SK-N-SH treated with all-trans-retinoic acid at 6 μM for 48 hours (cell line): Measurements from ENCODE around the gene EPHA4.

Experiments
- ATAC-seq: fragments of 200-7000 bp; cut with Tn5 transposase; 3 replicates; pipeline ENCODE4 v1.9.1; 2020; ENCODE audit warnings: mild to moderate bottlenecking, moderate library complexity
- ARNTL ChIP-seq: fragments of 450-650 bp; formaldehyde crosslinking; IDR thresholded peaks from 2 replicates; pipeline ENCODE4 v1.5.0; 2020; ENCODE audit warnings: low read depth, mild to moderate bottlenecking, moderate library complexity, borderline replicate concordance
- BACH2 ChIP-seq: fragments of 250-450 bp; sonication (Bioruptor Pico); IDR thresholded peaks from 2 replicates; pipeline ENCODE4 v1.9.0; 2021; ENCODE audit warnings: mild to moderate bottlenecking, borderline replicate concordance
- CSDC2 ChIP-seq: fragments of 250-450 bp; sonication (Bioruptor Pico); IDR thresholded peaks from 2 replicates; pipeline ENCODE4 v1.5.0; 2020; ENCODE audit warnings: mild to moderate bottlenecking, moderate library complexity
- ESRRG ChIP-seq: fragments of 250-450 bp; sonication (Bioruptor Pico); IDR thresholded peaks from 2 replicates; pipeline ENCODE4 v1.6.1; 2021; ENCODE audit warnings: mild to moderate bottlenecking
- OSR1 ChIP-seq: fragments of 250-450 bp; sonication (Bioruptor Pico); IDR thresholded peaks from 2 replicates; pipeline ENCODE4 v1.8.0; 2022; ENCODE audit warnings: moderate library complexity, mild to moderate bottlenecking, inconsistent platforms
- PATZ1 ChIP-seq: fragments of 250-450 bp; sonication (Bioruptor Pico); IDR thresholded peaks from 2 replicates; pipeline ENCODE4 v1.8.0; 2020; ENCODE audit warnings: mild to moderate bottlenecking, moderate library complexity, borderline replicate concordance
- POU6F1 ChIP-seq: fragments of 250-450 bp; sonication (Bioruptor Pico); IDR thresholded peaks from 2 replicates; pipeline ENCODE4 v1.8.0; 2021; ENCODE audit warnings: low read depth, mild to moderate bottlenecking, moderate library complexity, borderline replicate concordance
- PPARA ChIP-seq: fragments of 250-450 bp; sonication (Bioruptor Pico); IDR thresholded peaks from 2 replicates; pipeline ENCODE4 v1.5.0; 2020; ENCODE audit warnings: mild to moderate bottlenecking, borderline replicate concordance
- SNAI2 ChIP-seq: fragments of 250-450 bp; sonication (Bioruptor Pico); IDR thresholded peaks from 2 replicates; pipeline ENCODE4 v1.5.0; 2020; ENCODE audit warnings: mild to moderate bottlenecking, moderate library complexity
- TCF4 ChIP-seq: fragments of 250-450 bp; sonication (Bioruptor Pico); IDR thresholded peaks from 2 replicates; pipeline ENCODE4 v1.8.0; 2021; ENCODE audit warnings: mild to moderate bottlenecking, moderate library complexity, borderline replicate concordance
- ZC3H10 ChIP-seq: fragments of 250-450 bp; sonication (Bioruptor Pico); IDR thresholded peaks from 2 replicates; pipeline ENCODE4 v1.5.1; 2021; ENCODE audit warnings: mild to moderate bottlenecking, moderate library complexity
- ZFP3 ChIP-seq: fragments of 250-450 bp; sonication (Bioruptor Pico); IDR thresholded peaks from 2 replicates; pipeline ENCODE4 v1.5.0; 2020; ENCODE audit warnings: mild to moderate bottlenecking, moderate library complexity
- ZFP30 ChIP-seq: fragments of 450-650 bp; formaldehyde crosslinking; IDR thresholded peaks from 2 replicates; pipeline ENCODE4 v1.5.0; 2022; ENCODE audit warnings: mild to moderate bottlenecking, moderate library complexity
- ZNF565 ChIP-seq: fragments of 450-650 bp; formaldehyde crosslinking; conservative IDR thresholded peaks from 2 replicates; pipeline ENCODE4 v1.5.0; 2020; ENCODE audit warnings: low read depth, mild to moderate bottlenecking, moderate library complexity
- ZNF70 ChIP-seq: fragments of 450-650 bp; formaldehyde crosslinking; IDR thresholded peaks from 2 replicates; pipeline ENCODE4 v1.5.0; 2020; ENCODE audit warnings: mild to moderate bottlenecking, moderate library complexity
- ZNF8 ChIP-seq: fragments of 450-650 bp; formaldehyde crosslinking; IDR thresholded peaks from 2 replicates; pipeline ENCODE4 v1.5.0; 2020; ENCODE audit warnings: mild to moderate bottlenecking, moderate library complexity
- TF ChIP-seq, protein P1 (sequence below): fragments of 250-450 bp; sonication (Bioruptor Pico); IDR thresholded peaks from 2 replicates; pipeline ENCODE4 v1.5.0; 2020; ENCODE audit warnings: mild to moderate bottlenecking, moderate library complexity
- TF ChIP-seq, protein P2 (sequence below): fragments of 250-450 bp; sonication (Bioruptor Pico); IDR thresholded peaks from 2 replicates; pipeline ENCODE4 v1.5.1; 2020; ENCODE audit warnings: low read depth, mild to moderate bottlenecking, moderate library complexity

The EPHA4 gene

GRCh38 chr2:221605751-221606240, 33.7 kb upstream of the EPHA4 start (continued):
- TF ChIP-seq, protein P1, sequence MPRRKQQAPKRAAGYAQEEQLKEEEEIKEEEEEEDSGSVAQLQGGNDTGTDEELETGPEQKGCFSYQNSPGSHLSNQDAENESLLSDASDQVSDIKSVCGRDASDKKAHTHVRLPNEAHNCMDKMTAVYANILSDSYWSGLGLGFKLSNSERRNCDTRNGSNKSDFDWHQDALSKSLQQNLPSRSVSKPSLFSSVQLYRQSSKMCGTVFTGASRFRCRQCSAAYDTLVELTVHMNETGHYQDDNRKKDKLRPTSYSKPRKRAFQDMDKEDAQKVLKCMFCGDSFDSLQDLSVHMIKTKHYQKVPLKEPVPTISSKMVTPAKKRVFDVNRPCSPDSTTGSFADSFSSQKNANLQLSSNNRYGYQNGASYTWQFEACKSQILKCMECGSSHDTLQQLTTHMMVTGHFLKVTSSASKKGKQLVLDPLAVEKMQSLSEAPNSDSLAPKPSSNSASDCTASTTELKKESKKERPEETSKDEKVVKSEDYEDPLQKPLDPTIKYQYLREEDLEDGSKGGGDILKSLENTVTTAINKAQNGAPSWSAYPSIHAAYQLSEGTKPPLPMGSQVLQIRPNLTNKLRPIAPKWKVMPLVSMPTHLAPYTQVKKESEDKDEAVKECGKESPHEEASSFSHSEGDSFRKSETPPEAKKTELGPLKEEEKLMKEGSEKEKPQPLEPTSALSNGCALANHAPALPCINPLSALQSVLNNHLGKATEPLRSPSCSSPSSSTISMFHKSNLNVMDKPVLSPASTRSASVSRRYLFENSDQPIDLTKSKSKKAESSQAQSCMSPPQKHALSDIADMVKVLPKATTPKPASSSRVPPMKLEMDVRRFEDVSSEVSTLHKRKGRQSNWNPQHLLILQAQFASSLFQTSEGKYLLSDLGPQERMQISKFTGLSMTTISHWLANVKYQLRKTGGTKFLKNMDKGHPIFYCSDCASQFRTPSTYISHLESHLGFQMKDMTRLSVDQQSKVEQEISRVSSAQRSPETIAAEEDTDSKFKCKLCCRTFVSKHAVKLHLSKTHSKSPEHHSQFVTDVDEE: no peak
- no peak for TF ChIP-seq ZFP3 (CRISPR knock-in tag)
- no peak for TF ChIP-seq PATZ1 (CRISPR knock-in tag)
- TF ChIP-seq ZNF8 (CRISPR knock-in tag): no peak
- no peak for TF ChIP-seq OSR1
- TF ChIP-seq, all 23 proteins: peak for 0

GRCh38 chr2:221602938-221603337, 30.8 kb upstream of the EPHA4 start:
- ATAC-seq: no peak
- TF ChIP-seq TCF4: no peak
- TF ChIP-seq, protein P1: no peak
- no peak for TF ChIP-seq ARNTL (CRISPR knock-in tag)
- TF ChIP-seq, protein P2, sequence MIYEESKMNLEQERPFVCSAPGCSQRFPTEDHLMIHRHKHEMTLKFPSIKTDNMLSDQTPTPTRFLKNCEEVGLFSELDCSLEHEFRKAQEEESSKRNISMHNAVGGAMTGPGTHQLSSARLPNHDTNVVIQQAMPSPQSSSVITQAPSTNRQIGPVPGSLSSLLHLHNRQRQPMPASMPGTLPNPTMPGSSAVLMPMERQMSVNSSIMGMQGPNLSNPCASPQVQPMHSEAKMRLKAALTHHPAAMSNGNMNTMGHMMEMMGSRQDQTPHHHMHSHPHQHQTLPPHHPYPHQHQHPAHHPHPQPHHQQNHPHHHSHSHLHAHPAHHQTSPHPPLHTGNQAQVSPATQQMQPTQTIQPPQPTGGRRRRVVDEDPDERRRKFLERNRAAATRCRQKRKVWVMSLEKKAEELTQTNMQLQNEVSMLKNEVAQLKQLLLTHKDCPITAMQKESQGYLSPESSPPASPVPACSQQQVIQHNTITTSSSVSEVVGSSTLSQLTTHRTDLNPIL (CRISPR knock-in tag): no peak
- TF ChIP-seq ZNF565 (CRISPR knock-in tag): no peak
- no peak for TF ChIP-seq CSDC2 (CRISPR knock-in tag)
- no peak for TF ChIP-seq ZC3H10 (CRISPR knock-in tag)
- TF ChIP-seq BACH2: no peak
- no peak for TF ChIP-seq ZNF8 (CRISPR knock-in tag)

DNA sequence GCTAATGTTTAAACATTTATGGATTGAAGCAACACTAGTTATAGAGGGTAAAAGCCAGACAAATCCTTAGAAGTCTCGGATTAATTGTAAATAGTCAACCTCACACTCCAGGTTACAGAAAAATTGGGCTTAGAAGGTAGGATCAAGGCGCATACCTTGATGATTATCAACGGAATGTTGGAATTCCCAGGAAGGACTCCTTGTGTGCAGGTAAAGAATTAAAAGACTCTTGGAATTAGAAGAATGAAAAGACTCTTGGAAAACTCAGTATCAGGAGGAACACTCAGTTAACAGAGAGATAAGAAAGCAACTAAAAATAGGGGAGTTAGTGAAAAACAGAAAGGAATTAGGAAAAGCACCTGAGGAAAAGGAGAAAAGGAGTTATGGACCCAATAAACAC, 29.3 kb upstream of the EPHA4 start:
- TF ChIP-seq ZNF565 (CRISPR knock-in tag): no peak
- TF ChIP-seq SNAI2 (CRISPR knock-in tag): no peak
- TF ChIP-seq ESRRG: no peak
- TF ChIP-seq ZFP30: no peak
- TF ChIP-seq, protein P2 (CRISPR knock-in tag): no peak
- no peak for TF ChIP-seq OSR1
- no peak for TF ChIP-seq POU6F1 (CRISPR knock-in tag)
- no peak for TF ChIP-seq ZNF8 (CRISPR knock-in tag)
- no peak for TF ChIP-seq PPARA (CRISPR knock-in tag)
- TF ChIP-seq ZNF70 (CRISPR knock-in tag): no peak
- no peak for TF ChIP-seq CSDC2 (CRISPR knock-in tag)
- TF ChIP-seq, all 23 proteins: peak for 0
- no peak for ATAC-seq
